Chondrocyte (in vitro differentiated cells): ENCODE results near the gene CCL18. TPM values are rescaled to one million over a fixed set of nuclear protein-coding genes. Genes with fewer than 3 reads are reported as not detected.
"Not testable (repeated sequence)": the region's sequence is repeated elsewhere in the genome, so short reads cannot be mapped to it uniquely, and the experiment has no call there.

Experiments
- DNase-seq: peaks from one replicate; pipeline ENCODE4 v3.0.0; 2021; ENCODE audit warnings: mixed read lengths, low spot score
- H3K27ac Mint-ChIP-seq: one replicate; pipeline ENCODE4 v1.8.0; 2021; ENCODE audit warnings: mild to moderate bottlenecking, moderate library complexity, mixed read lengths; ENCODE audit not compliant: unreplicated experiment
- H3K27me3 Mint-ChIP-seq: 2 replicates; pipeline ENCODE4 v1.8.0; 2021; ENCODE audit warnings: low read depth, mixed read lengths
- H3K36me3 Mint-ChIP-seq: 2 replicates; pipeline ENCODE4 v1.8.0; 2021; ENCODE audit warnings: low read depth, mixed read lengths
- H3K4me1 Mint-ChIP-seq: 2 replicates; pipeline ENCODE4 v1.8.0; 2021; ENCODE audit warnings: low read depth, mild to moderate bottlenecking, mixed read lengths
- H3K4me3 Mint-ChIP-seq: one replicate; pipeline ENCODE4 v1.8.0; 2021; ENCODE audit warnings: mild to moderate bottlenecking, moderate library complexity, mixed read lengths; ENCODE audit not compliant: unreplicated experiment
- H3K9me3 Mint-ChIP-seq: 2 replicates; pipeline ENCODE4 v1.8.0; 2021; ENCODE audit warnings: low read depth, mixed read lengths
- total RNA-seq: library from RNA; stranded (reverse); gene quantifications from 3 replicates; pipeline ENCODE4 v1.2.1, GENCODE V29; 2021
- TF ChIP-seq, protein P1 (sequence below): fragments of 200-600 bp; sonication (generic); IDR thresholded peaks from 2 replicates; pipeline ENCODE4 v1.5.0; 2021; ENCODE audit warnings: antibody characterized with exemption, mild to moderate bottlenecking, moderate library complexity

Gene CCL18
- total RNA-seq, 1 donor from 2014 or later: not detected

DNA sequence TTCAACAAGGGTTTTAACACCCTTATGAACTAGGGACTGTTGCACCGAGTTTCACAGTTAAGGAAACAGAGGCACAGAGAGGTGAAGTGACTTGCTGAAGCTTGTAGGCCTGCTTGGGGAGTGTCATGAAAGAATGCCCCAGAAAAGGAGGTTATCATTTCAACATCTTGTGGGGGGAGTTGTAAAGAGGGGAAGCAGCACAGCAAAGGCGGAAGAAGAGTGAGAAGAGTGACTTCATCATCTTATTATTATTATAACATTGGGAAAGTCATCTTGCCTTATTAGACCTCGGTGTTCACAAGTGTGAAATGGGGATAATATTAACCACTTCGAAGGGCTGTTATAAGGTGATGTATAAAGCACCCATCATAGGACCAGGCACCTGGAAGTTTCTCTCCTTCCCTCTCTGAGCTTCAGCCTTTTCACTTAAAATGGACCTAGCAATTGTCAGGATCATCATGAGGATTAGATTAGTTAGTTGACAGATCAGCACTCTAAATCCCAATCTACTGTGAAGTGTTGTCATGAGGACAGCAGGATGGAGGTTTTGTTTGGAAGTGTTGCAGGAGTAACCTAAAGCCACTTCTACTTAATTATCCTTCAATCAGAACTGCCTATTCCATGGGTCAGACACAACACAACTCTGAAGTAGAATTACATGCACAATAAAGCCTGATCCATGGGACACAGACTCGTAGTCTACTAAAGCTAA, 41.9 kb downstream of the CCL18 start:
- H3K4me1 Mint-ChIP-seq: no peaks in the 10 kb centered on the region
- no peak overlapping the region for H3K4me3 Mint-ChIP-seq
- TF ChIP-seq, protein P1, sequence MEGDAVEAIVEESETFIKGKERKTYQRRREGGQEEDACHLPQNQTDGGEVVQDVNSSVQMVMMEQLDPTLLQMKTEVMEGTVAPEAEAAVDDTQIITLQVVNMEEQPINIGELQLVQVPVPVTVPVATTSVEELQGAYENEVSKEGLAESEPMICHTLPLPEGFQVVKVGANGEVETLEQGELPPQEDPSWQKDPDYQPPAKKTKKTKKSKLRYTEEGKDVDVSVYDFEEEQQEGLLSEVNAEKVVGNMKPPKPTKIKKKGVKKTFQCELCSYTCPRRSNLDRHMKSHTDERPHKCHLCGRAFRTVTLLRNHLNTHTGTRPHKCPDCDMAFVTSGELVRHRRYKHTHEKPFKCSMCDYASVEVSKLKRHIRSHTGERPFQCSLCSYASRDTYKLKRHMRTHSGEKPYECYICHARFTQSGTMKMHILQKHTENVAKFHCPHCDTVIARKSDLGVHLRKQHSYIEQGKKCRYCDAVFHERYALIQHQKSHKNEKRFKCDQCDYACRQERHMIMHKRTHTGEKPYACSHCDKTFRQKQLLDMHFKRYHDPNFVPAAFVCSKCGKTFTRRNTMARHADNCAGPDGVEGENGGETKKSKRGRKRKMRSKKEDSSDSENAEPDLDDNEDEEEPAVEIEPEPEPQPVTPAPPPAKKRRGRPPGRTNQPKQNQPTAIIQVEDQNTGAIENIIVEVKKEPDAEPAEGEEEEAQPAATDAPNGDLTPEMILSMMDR: no peak
- DNase-seq: no peak
- H3K36me3 Mint-ChIP-seq: no peaks in the 10 kb centered on the region
- H3K27me3 Mint-ChIP-seq: peaks cover 22% of the 10 kb centered on the region
- H3K9me3 Mint-ChIP-seq: no peaks in the 10 kb centered on the region
- no peak overlapping the region for H3K27ac Mint-ChIP-seq

DNA sequence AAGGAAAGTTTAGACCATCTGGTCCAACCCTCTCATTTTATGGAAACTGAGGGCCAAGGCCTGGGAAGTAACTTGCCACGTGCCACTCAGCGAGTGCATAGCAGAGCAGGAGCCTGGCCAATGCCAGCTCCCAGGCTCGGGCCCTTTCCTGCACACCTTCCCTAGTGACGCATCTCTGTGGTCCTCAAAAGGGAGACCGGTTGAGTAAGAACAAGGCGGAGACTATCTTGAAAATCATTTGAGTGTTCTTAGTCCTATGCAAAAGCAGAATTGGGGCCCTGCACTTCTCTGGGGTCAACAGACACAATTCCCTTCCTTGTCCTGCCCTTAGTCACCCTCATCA, 42.4 kb downstream of the CCL18 start:
- Mint-ChIP-seq H3K4me3 (no peak overlapping the region), H3K9me3 (no peaks in the 10 kb centered on the region), H3K36me3 (no peaks in the 10 kb centered on the region), H3K27me3 (peaks cover 28% of the 10 kb centered on the region), H3K4me1 (no peaks in the 10 kb centered on the region), H3K27ac (no peak overlapping the region)
- TF ChIP-seq, protein P1: no peak
- DNase-seq: no peak

DNA sequence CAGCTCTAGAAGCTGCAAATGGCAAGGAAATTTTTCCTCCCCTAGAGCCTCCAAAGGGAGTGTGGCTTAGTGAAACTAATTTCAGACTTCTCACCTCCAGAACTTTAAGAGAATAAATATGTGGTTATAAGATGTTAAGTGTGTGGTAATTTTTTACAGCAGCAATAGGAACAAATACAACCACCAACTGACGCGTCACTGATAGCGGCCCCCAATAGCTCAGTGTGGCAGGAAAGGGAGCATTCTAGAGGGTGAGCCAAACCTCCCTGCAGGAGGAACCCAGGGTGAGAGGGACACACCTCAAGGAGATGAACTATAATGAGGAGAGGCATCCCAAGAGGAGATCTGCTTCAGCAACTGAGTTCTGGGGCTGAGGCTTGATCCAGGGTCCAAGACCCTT, 43.6 kb downstream of the CCL18 start:
- Mint-ChIP-seq H3K9me3 (peaks cover 7% of the 10 kb centered on the region), H3K27ac (no peak overlapping the region), H3K4me1 (no peaks in the 10 kb centered on the region), H3K4me3 (no peak overlapping the region), H3K27me3 (peaks cover 32% of the 10 kb centered on the region), H3K36me3 (no peaks in the 10 kb centered on the region)
- no peak for DNase-seq
- TF ChIP-seq, protein P1: no peak

DNA sequence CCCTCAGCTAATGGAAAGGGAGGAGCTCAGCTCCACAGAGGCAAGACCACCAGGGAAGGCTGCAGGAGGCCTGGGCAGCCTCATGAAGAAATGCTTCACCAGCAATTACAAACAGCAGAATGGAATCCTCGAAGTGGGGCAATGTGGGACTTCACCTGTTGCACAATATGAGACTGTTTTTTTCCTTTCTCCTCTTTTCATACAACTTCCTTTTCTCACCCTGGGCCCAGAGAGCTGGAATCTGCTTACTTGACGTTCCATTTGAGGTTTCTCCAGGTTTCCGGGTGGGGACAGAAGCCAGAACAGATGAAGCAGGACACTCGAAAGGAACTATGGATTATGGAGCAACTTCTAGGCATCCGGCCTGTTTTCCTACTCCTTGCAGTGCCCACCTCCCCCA, 44.2 kb downstream of the CCL18 start:
- DNase-seq, H3K4me3 Mint-ChIP-seq, H3K4me1 Mint-ChIP-seq, H3K36me3 Mint-ChIP-seq, H3K9me3 Mint-ChIP-seq, H3K27ac Mint-ChIP-seq: not testable (repeated sequence)
- peaks cover 32% of the 10 kb centered on the region for H3K27me3 Mint-ChIP-seq

DNA sequence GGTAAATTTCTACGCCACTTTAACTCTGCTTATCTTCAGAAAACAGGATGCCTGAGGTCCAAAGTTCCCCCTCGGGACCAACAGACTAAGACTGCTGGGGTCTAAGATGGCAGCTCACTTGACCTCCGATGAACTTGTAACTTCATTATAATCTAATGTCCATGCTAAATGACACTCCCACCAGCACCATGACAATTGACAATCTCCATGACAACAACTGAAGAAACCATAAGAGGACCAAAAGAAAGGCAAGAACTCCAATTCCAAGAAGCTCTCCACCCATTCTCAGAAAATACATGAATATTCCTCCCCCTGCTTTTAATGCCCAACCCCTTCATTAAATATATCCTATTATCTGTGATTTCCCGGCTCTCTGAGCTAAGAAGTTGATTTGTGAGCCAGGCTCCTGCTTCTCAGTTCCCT, 47.0 kb downstream of the CCL18 start:
- no peak overlapping the region for H3K4me3 Mint-ChIP-seq
- H3K27me3 Mint-ChIP-seq: peaks cover 28% of the 10 kb centered on the region
- TF ChIP-seq, protein P1: no peak
- no peaks in the 10 kb centered on the region for H3K4me1 Mint-ChIP-seq
- H3K27ac Mint-ChIP-seq: no peak overlapping the region
- H3K36me3 Mint-ChIP-seq: no peaks in the 10 kb centered on the region
- H3K9me3 Mint-ChIP-seq: peaks cover 12% of the 10 kb centered on the region
- DNase-seq: no peak

DNA sequence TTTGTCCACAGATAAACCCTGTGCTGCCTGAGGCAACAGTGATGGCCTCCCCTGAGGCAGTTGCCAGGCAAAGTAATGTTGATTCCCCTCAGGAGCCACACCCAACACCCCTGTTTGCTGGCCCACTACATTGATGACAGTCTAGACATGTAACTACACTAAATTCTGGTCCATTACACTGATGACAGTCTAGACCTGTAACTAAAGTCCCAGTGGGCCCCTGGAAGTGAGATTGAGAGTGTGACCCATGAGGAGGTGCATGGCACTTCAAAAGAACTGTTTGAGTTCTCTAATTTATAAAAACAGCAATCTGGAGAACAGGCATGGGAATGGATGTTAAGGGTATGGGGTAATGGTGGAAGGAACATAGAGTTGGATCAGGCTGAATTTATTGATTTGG, 48.5 kb downstream of the CCL18 start:
- TF ChIP-seq, protein P1: no peak
- DNase-seq: no peak
- H3K27ac Mint-ChIP-seq: no peak overlapping the region
- H3K36me3 Mint-ChIP-seq: no peaks in the 10 kb centered on the region
- H3K27me3 Mint-ChIP-seq: peaks cover 27% of the 10 kb centered on the region
- H3K9me3 Mint-ChIP-seq: peaks cover 12% of the 10 kb centered on the region
- no peak overlapping the region for H3K4me3 Mint-ChIP-seq
- H3K4me1 Mint-ChIP-seq: no peaks in the 10 kb centered on the region

DNA sequence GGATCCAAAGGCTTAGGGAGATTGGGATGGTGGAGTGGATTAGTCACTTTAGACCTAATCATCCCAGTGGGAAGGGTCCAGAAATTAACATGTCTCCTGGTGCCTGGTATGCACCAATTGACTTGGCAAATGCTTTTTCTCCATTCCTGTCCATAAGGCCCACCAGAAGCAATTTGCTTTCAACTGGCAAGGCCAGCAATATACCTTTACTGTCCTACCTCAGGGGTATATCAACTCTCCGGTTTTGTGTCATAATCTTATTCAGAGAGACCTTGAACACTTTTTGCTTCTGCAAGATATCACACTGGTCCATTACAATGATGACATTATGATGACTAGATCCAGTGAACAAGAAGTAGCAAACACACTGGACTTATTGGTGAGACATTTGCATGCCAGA, 49.1 kb downstream of the CCL18 start:
- not testable (repeated sequence) for DNase-seq, H3K27ac Mint-ChIP-seq, H3K4me1 Mint-ChIP-seq, H3K4me3 Mint-ChIP-seq, H3K36me3 Mint-ChIP-seq
- H3K9me3 Mint-ChIP-seq: peaks cover 12% of the 10 kb centered on the region
- peaks cover 27% of the 10 kb centered on the region for H3K27me3 Mint-ChIP-seq

DNA sequence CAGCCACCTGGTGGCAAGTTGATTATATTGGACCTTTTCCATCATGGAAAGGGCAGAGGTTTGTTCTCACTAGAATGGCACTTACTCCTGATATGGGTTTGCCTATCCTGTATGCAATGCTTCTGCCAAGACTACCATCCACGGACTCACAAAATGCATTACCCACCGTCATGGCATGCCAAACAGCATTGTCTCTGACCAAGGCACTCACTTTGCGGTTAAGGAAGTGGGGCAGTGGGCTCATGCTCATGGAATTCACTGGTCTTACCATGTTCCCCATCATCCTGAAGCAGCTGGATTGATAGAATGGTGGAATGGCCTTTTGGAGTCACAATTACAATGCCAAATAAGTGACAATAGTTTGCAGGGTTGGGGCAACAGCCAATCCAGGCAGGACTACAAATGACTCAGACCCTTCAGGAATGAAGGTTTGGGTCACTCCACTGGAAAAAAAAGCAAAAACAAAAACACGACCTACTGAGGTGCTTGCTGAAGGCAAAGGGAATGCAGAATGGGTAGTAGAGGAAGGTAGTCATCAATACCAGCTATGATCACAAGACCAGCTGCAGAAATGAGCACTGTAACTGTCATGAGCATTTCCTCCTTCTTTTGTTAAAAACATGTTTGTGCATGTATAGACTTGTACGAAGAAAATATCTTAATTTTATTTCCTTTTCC, 51.0 kb downstream of the CCL18 start:
- H3K27me3 Mint-ChIP-seq: peaks cover 23% of the 10 kb centered on the region
- not testable (repeated sequence) for H3K27ac Mint-ChIP-seq, DNase-seq, H3K4me1 Mint-ChIP-seq, H3K36me3 Mint-ChIP-seq, H3K4me3 Mint-ChIP-seq
- H3K9me3 Mint-ChIP-seq: peaks cover 12% of the 10 kb centered on the region
